ENCODE data around the gene INTS4. TPM values are rescaled to one million over a fixed set of nuclear protein-coding genes. Genes with fewer than 3 reads are reported as not detected.
"Not testable (repeated sequence)": the region's sequence is repeated elsewhere in the genome, so short reads cannot be mapped to it uniquely, and the experiment has no call there.

Gene INTS4
- total and polyA plus RNA-seq, 2 donors (not counting 1 experiment from before 2014, with no cell fraction given) = 46.1 to 78.9 TPM

DNA sequence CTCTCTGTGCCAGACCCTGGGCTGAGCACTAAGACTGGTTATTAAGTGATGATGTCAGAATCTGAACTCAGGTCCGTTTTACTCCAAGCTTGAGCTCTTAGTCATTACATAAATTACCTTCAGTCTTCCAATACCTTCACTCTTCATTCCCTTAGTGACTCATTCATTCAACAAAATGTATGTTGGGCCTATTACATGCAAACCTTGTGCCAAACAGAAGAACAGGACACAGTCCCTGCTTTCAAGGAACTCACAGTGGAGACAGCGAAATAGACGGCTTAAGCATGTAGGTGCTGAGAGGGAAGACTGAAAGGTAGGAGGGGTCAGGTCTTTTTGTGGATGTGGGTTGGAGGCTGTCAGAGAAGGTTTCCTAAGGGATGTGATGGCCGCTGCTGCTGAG is 25.3 kb upstream of the INTS4 start:
- ChIA-PET POLR2A (no interaction called here), CTCF (no interaction called here)
- no peak overlapping the region for H3K27ac ChIP-seq (ENCODE audit: low read length in 2 of 2)
- no peaks in the 10 kb centered on the region for H3K79me2 ChIP-seq (ENCODE audit: control insufficient read depth, insufficient read depth, low read length)
- no peak overlapping the region for H3K4me2 ChIP-seq (replicated peaks; ENCODE audit: low read depth, low read length, poor library complexity, severe bottlenecking)
- H3K27me3 Mint-ChIP-seq = peaks cover 28% of the 10 kb centered on the region
- H4K20me1 ChIP-seq (ENCODE audit: control insufficient read depth, insufficient read depth, low read length, poor library complexity, severe bottlenecking) = no peaks in the 10 kb centered on the region
- intact Hi-C loops (cut with micrococcal nuclease) = no loop called here
- 71% methylated on average over 3 of the region's 4 CpGs for WGBS (ENCODE audit: insufficient coverage)
- no peak for ATAC-seq (ENCODE audit: low read depth)
- TF ChIP-seq EZH2 (IDR thresholded peaks at IDR 0.05; ENCODE audit: borderline replicate concordance, insufficient read depth, low read depth, low read length, poor library complexity, severe bottlenecking) = no peak
- TF ChIP-seq, protein P1, sequence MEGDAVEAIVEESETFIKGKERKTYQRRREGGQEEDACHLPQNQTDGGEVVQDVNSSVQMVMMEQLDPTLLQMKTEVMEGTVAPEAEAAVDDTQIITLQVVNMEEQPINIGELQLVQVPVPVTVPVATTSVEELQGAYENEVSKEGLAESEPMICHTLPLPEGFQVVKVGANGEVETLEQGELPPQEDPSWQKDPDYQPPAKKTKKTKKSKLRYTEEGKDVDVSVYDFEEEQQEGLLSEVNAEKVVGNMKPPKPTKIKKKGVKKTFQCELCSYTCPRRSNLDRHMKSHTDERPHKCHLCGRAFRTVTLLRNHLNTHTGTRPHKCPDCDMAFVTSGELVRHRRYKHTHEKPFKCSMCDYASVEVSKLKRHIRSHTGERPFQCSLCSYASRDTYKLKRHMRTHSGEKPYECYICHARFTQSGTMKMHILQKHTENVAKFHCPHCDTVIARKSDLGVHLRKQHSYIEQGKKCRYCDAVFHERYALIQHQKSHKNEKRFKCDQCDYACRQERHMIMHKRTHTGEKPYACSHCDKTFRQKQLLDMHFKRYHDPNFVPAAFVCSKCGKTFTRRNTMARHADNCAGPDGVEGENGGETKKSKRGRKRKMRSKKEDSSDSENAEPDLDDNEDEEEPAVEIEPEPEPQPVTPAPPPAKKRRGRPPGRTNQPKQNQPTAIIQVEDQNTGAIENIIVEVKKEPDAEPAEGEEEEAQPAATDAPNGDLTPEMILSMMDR (IDR thresholded peaks at IDR 0.05) = no peak
- H3K4me3 Mint-ChIP-seq = no peak overlapping the region
- peaks cover 3 to 7% of the 10 kb centered on the region in 2 donors for H3K4me1 ChIP-seq (ENCODE audit: control insufficient read depth in 2 of 2, insufficient read depth in 2 of 2, low read length in 2 of 2)
- H3K27ac Mint-ChIP-seq = no peak overlapping the region
- no peak overlapping the region for H2AFZ ChIP-seq (ENCODE audit: insufficient read depth, low read depth, low read length, poor library complexity, severe bottlenecking)
- no peak for DNase-seq
- H3K4me1 Mint-ChIP-seq = peaks cover 2% of the 10 kb centered on the region
- H3K27me3 ChIP-seq (replicated peaks in 1 of 4; ENCODE audit: control extremely low read depth in 1 of 4, control insufficient read depth in 3 of 4, insufficient read depth in 4 of 4, low read length in 3 of 4) = peaks cover 0 to 20% (median 5%) of the 10 kb centered on the region in 4 experiments
- no peak overlapping the region for H3K4me3 ChIP-seq (ENCODE audit: control extremely low read depth in 1 of 5, extremely low read depth in 1 of 5, insufficient read depth in 1 of 5, low read depth in 2 of 5, low read length in 4 of 5)
- no peak overlapping the region for H3K9ac ChIP-seq (ENCODE audit: low read length)
- peaks cover 0 to 9% (median 0%) of the 10 kb centered on the region in 3 donors for H3K9me3 ChIP-seq (ENCODE audit: control extremely low read depth in 1 of 3, control insufficient read depth in 2 of 3, insufficient read depth in 1 of 3, low read length in 2 of 3)
- H3K9me3 Mint-ChIP-seq (ENCODE audit: insufficient read depth) = no peaks in the 10 kb centered on the region
- H3K36me3 ChIP-seq (replicated peaks in 1 of 2; ENCODE audit: control extremely low read depth in 1 of 2, control insufficient read depth in 1 of 2, extremely low read depth in 1 of 2, insufficient read depth in 2 of 2, low read length in 1 of 2) = no peaks in the 10 kb centered on the region

DNA sequence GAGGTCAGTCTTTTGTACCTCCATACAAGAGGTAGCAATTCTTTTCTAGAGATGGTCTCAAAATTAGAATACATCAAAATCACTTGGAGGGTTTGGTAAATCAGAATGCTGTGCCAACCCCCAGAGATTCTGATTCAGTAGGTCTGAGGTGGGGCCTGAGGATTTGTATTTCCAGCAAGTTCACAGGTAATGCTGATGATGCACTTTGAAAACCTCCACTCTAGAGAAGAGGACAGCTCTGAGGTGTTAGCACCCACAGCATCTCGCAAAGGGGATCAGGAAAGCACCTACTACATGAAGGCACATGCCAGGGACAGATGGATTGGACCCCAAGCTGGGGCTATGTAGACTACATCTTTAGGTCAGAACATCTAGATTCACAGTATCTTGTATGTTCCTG is 21.4 kb upstream of the INTS4 start:
- TF ChIP-seq, protein P1 (IDR thresholded peaks at IDR 0.05) = no peak
- TF ChIP-seq EZH2 (IDR thresholded peaks at IDR 0.05; ENCODE audit: borderline replicate concordance, insufficient read depth, low read depth, low read length, poor library complexity, severe bottlenecking) = no peak
- Mint-ChIP-seq H3K27me3 (peaks cover 11% of the 10 kb centered on the region), H3K27ac (no peak overlapping the region), H3K9me3 (ENCODE audit: insufficient read depth) (no peaks in the 10 kb centered on the region), H3K4me1 (no peaks in the 10 kb centered on the region), H3K4me3 (no peak overlapping the region)
- Histone ChIP-seq H3K4me3 (ENCODE audit: control extremely low read depth in 1 of 5, extremely low read depth in 1 of 5, insufficient read depth in 1 of 5, low read depth in 2 of 5, low read length in 4 of 5) (no peak overlapping the region), H3K4me2 (replicated peaks; ENCODE audit: low read depth, low read length, poor library complexity, severe bottlenecking) (no peak overlapping the region), H4K20me1 (ENCODE audit: control insufficient read depth, insufficient read depth, low read length, poor library complexity, severe bottlenecking) (no peaks in the 10 kb centered on the region), H3K27ac (ENCODE audit: low read length in 2 of 2) (no peak overlapping the region), H3K27me3 (replicated peaks in 1 of 4; ENCODE audit: control extremely low read depth in 1 of 4, control insufficient read depth in 3 of 4, insufficient read depth in 4 of 4, low read length in 3 of 4) (peaks cover 0 to 3% (median 0%) of the 10 kb centered on the region in 4 experiments), H3K4me1 (ENCODE audit: control insufficient read depth in 2 of 2, insufficient read depth in 2 of 2, low read length in 2 of 2) (no peaks in the 10 kb centered on the region), H3K79me2 (ENCODE audit: control insufficient read depth, insufficient read depth, low read length) (no peaks in the 10 kb centered on the region), H3K9ac (ENCODE audit: low read length) (no peak overlapping the region), H2AFZ (ENCODE audit: insufficient read depth, low read depth, low read length, poor library complexity, severe bottlenecking) (no peak overlapping the region), H3K9me3 (ENCODE audit: control extremely low read depth in 1 of 3, control insufficient read depth in 2 of 3, insufficient read depth in 1 of 3, low read length in 2 of 3) (peaks cover 0 to 2% (median 0%) of the 10 kb centered on the region in 3 donors), H3K36me3 (replicated peaks in 1 of 2; ENCODE audit: control extremely low read depth in 1 of 2, control insufficient read depth in 1 of 2, extremely low read depth in 1 of 2, insufficient read depth in 2 of 2, low read length in 1 of 2) (no peaks in the 10 kb centered on the region)
- ATAC-seq (ENCODE audit: low read depth) (no peak), DNase-seq (no peak)
- CTCF ChIA-PET = no interaction called here
- intact Hi-C loops (cut with micrococcal nuclease) = no loop called here
- WGBS (ENCODE audit: insufficient coverage) = 71% methylated on average over 1 of the region's 1 CpG
- POLR2A ChIA-PET = no interaction called here

GRCh38 chr11:78014937-78015520 is 20.6 kb upstream of the INTS4 start:
- not testable (repeated sequence) for ATAC-seq (ENCODE audit: low read depth)

More at GRCh38 chr11:78014937-78015520, 20.6 kb upstream of the INTS4 start:
- H3K4me1 Mint-ChIP-seq; H3K27me3 ChIP-seq (replicated peaks in 1 of 4; ENCODE audit: control extremely low read depth in 1 of 4, control insufficient read depth in 3 of 4, insufficient read depth in 4 of 4, low read length in 3 of 4); H3K4me3 Mint-ChIP-seq; intact Hi-C loops (cut with micrococcal nuclease); POLR2A ChIA-PET; H3K4me1 ChIP-seq (ENCODE audit: control insufficient read depth in 2 of 2, insufficient read depth in 2 of 2, low read length in 2 of 2); H2AFZ ChIP-seq (ENCODE audit: insufficient read depth, low read depth, low read length, poor library complexity, severe bottlenecking); CTCF ChIA-PET; H3K36me3 ChIP-seq (replicated peaks in 1 of 2; ENCODE audit: control extremely low read depth in 1 of 2, control insufficient read depth in 1 of 2, extremely low read depth in 1 of 2, insufficient read depth in 2 of 2, low read length in 1 of 2); H4K20me1 ChIP-seq (ENCODE audit: control insufficient read depth, insufficient read depth, low read length, poor library complexity, severe bottlenecking); H3K27ac Mint-ChIP-seq; H3K4me2 ChIP-seq (replicated peaks; ENCODE audit: low read depth, low read length, poor library complexity, severe bottlenecking); H3K9ac ChIP-seq (ENCODE audit: low read length); DNase-seq; H3K9me3 ChIP-seq (ENCODE audit: control extremely low read depth in 1 of 3, control insufficient read depth in 2 of 3, insufficient read depth in 1 of 3, low read length in 2 of 3); H3K27me3 Mint-ChIP-seq; H3K27ac ChIP-seq (ENCODE audit: low read length in 2 of 2); H3K79me2 ChIP-seq (ENCODE audit: control insufficient read depth, insufficient read depth, low read length); H3K9me3 Mint-ChIP-seq (ENCODE audit: insufficient read depth); H3K4me3 ChIP-seq (ENCODE audit: control extremely low read depth in 1 of 5, extremely low read depth in 1 of 5, insufficient read depth in 1 of 5, low read depth in 2 of 5, low read length in 4 of 5): not testable (repeated sequence)
- WGBS (ENCODE audit: insufficient coverage) = 88% methylated on average over 4 of the region's 6 CpGs

Data from B cell (primary cell).